ENCODE data around the gene MGMT. TPM values are rescaled to one million over a fixed set of nuclear protein-coding genes. Genes with fewer than 3 reads are reported as not detected.

The MGMT gene
- total and polyA plus RNA-seq, 9 donors: 4.5 to 53.3 (median 25.4) TPM

DNA sequence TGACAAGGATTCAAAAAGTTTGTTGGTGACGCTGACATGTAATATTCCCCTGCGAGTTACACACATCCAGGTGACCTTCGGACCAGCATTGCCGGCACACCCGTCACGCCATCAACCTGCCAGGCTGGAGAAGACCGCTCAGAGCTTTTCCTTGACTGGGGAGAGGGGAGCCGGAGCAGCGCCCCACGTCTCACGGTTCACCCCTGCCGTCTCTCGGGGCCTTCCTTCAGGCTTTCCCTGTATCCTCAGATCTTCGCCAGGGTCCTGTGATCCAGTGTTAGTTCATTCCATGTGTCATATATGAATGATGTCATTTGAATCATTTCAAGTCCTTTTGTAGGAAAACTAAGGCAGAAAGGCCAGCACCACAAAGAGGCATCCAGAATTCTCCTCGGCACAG is 127.8 kb downstream of the MGMT start:
- Histone ChIP-seq H3K27me3 (no peaks in the 10 kb centered on the region), H3K4me1 (ENCODE audit: insufficient read depth) (no peaks in the 10 kb centered on the region), H3K9me3 (peaks cover 0 to 5% of the 10 kb centered on the region in 2 donors), H3K36me3 (no peaks in the 10 kb centered on the region), H3K4me3 (no peak overlapping the region), H3K27ac (no peak overlapping the region)
- no peak for DNase-seq
- TF ChIP-seq EP300 (IDR thresholded peaks at IDR 0.05) (no peak), POLR2A (IDR thresholded peaks at IDR 0.05) (no peak)
- TF ChIP-seq, protein P1, sequence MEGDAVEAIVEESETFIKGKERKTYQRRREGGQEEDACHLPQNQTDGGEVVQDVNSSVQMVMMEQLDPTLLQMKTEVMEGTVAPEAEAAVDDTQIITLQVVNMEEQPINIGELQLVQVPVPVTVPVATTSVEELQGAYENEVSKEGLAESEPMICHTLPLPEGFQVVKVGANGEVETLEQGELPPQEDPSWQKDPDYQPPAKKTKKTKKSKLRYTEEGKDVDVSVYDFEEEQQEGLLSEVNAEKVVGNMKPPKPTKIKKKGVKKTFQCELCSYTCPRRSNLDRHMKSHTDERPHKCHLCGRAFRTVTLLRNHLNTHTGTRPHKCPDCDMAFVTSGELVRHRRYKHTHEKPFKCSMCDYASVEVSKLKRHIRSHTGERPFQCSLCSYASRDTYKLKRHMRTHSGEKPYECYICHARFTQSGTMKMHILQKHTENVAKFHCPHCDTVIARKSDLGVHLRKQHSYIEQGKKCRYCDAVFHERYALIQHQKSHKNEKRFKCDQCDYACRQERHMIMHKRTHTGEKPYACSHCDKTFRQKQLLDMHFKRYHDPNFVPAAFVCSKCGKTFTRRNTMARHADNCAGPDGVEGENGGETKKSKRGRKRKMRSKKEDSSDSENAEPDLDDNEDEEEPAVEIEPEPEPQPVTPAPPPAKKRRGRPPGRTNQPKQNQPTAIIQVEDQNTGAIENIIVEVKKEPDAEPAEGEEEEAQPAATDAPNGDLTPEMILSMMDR (IDR thresholded peaks at IDR 0.05): no peak
- intact Hi-C loops (cut with DNase I): no loop called here
- 89 to 99% (median 97%) methylated on average over 15 of the region's 15 CpGs for WGBS, 3 donors

DNA sequence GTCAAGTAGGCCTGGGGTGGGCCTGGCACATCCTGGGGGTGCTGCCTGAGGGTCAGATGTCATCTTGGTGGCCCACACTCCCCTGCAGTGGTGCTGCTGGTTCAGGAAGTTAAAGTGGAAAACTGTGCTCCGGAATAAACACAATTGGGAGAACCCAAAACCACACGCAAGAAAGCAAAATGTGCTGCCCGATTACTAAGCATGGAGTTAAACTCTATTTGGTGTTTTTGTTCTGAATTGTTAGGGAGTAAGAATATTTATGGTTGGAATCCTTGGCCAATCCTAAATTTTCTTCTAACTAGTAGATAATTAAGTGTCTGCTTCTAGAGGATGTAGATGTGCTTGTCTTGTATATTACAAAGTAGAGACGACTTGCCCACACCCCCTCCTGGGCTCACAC is 131.4 kb downstream of the MGMT start:
- DNase-seq: no peak
- 87 to 94% (median 90%) methylated on average over 4 of the region's 4 CpGs for WGBS, 3 donors
- no peaks in the 10 kb centered on the region for H3K27me3 ChIP-seq
- TF ChIP-seq, protein P1 (IDR thresholded peaks at IDR 0.05): no peak
- TF ChIP-seq POLR2A (IDR thresholded peaks at IDR 0.05): no peak
- TF ChIP-seq EP300 (IDR thresholded peaks at IDR 0.05): no peak
- H3K36me3 ChIP-seq: no peaks in the 10 kb centered on the region
- intact Hi-C loops (cut with DNase I): no loop called here
- no peak overlapping the region for H3K4me3 ChIP-seq
- peaks cover 0 to 5% of the 10 kb centered on the region in 2 donors for H3K9me3 ChIP-seq
- H3K4me1 ChIP-seq (ENCODE audit: insufficient read depth): no peaks in the 10 kb centered on the region
- H3K27ac ChIP-seq: no peak overlapping the region

DNA sequence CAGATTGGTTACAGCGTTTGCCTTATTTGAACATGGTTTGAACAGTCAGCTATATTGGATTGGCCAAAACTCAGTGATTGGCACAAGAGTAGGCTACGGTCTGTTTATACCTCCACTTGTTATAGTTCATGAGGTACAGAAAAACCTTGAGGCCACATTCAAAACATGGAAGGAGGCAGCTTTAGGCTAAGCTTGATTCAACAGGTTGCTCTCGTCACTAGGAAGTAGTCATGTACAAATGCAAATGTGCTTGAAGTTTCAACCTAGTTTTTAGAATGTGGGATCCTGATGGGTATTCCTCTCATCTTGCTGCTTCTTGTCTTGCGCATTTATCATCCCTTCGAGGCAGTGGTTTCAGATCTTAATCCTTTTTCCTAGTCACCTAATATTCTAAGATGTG is 132.1 kb downstream of the MGMT start:
- Histone ChIP-seq H3K36me3 (no peaks in the 10 kb centered on the region), H3K27ac (no peak overlapping the region), H3K4me1 (ENCODE audit: insufficient read depth) (no peaks in the 10 kb centered on the region), H3K9me3 (peaks cover 0 to 5% of the 10 kb centered on the region in 2 donors), H3K27me3 (no peaks in the 10 kb centered on the region), H3K4me3 (no peak overlapping the region)
- 96% methylated on average over 5 of the region's 5 CpGs for WGBS, 3 donors
- intact Hi-C loops (cut with DNase I): no loop called here
- DNase-seq: no peak
- TF ChIP-seq POLR2A (IDR thresholded peaks at IDR 0.05) (no peak), EP300 (IDR thresholded peaks at IDR 0.05) (no peak)
- TF ChIP-seq, protein P1 (IDR thresholded peaks at IDR 0.05): no peak

DNA sequence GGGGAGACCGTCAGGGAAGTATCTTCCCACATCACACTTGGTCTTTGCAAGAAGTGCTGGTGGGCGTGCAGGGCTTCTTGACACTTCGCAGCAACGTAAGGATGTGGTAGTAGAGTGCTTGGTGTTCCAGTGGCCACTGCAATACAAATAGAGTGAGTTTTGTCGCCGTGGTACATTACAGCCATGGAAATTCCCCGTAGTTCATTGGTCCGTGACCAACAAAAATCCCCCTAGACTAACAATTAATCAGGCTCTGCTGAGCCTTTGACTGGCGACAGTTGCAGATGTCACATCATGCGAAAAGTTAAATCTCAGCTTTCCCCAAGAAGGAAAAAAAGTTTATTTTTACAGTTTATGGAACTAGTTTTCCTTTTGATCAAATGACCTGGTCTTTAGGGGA is 134.7 kb downstream of the MGMT start:
- intact Hi-C loops (cut with DNase I): no loop called here
- H3K36me3 ChIP-seq: no peaks in the 10 kb centered on the region
- 89 to 98% (median 90%) methylated on average over 10 of the region's 10 CpGs for WGBS, 3 donors
- H3K4me3 ChIP-seq: no peak overlapping the region
- DNase-seq: no peak
- no peaks in the 10 kb centered on the region for H3K9me3 ChIP-seq
- H3K4me1 ChIP-seq (ENCODE audit: insufficient read depth): peaks cover 2% of the 10 kb centered on the region
- no peaks in the 10 kb centered on the region for H3K27me3 ChIP-seq
- TF ChIP-seq, protein P1 (IDR thresholded peaks at IDR 0.05): no peak
- TF ChIP-seq POLR2A (IDR thresholded peaks at IDR 0.05) (no peak), EP300 (IDR thresholded peaks at IDR 0.05) (no peak)
- H3K27ac ChIP-seq: no peak overlapping the region

Data from ovary (tissue), 9 donors.